HG02798 (cell line): ENCODE data around the gene MORN3.
"Not testable (repeated sequence)": the region's sequence is repeated elsewhere in the genome, so short reads cannot be mapped to it uniquely, and the experiment has no call there.

Source experiments
- ATAC-seq: cut with Tn5 transposase; IDR thresholded peaks from one replicate; pipeline ENCODE4 v1.9.1; 2021; ENCODE audit warnings: mild to moderate bottlenecking; ENCODE audit not compliant: unreplicated experiment, poor library complexity

The MORN3 gene

GRCh38 chr12:121693155-121693687 lies 23.8 kb upstream of the MORN3 start:
- no peak for ATAC-seq

- not testable (repeated sequence) for ATAC-seq
Measured at GRCh38 chr12:121692744-121693143, 23.3 kb upstream of the MORN3 start.

- no peak for ATAC-seq
Measured at GRCh38 chr12:121689430-121689829, 20.0 kb upstream of the MORN3 start.

- no peak for ATAC-seq
Measured at GRCh38 chr12:121688966-121689365, 19.5 kb upstream of the MORN3 start.

- ATAC-seq: not testable (repeated sequence)
Measured at GRCh38 chr12:121679661-121680197, 10.3 kb upstream of the MORN3 start.

- ATAC-seq: no peak
Measured at GRCh38 chr12:121678716-121679300, 9.4 kb upstream of the MORN3 start.

GRCh38 chr12:121678305-121678704 lies 8.9 kb upstream of the MORN3 start:
- ATAC-seq: no peak

- ATAC-seq: no peak
Measured at GRCh38 chr12:121676190-121676589, 6.7 kb upstream of the MORN3 start.

GRCh38 chr12:121673013-121673511 lies 3.6 kb upstream of the MORN3 start:
- peak; percentile 5 for ATAC-seq

- ATAC-seq: no peak
Measured at GRCh38 chr12:121668750-121669520, 519 bp downstream of the MORN3 start.

GRCh38 chr12:121666829-121667228 lies 2.6 kb downstream of the MORN3 start:
- ATAC-seq: not testable (repeated sequence)

GRCh38 chr12:121663610-121663929 lies 5.9 kb downstream of the MORN3 start:
- no peak for ATAC-seq

- ATAC-seq: not testable (repeated sequence)
Measured at GRCh38 chr12:121661353-121662105, 7.9 kb downstream of the MORN3 start.

- no peak for ATAC-seq
Measured at GRCh38 chr12:121657305-121658008, 12.0 kb downstream of the MORN3 start.

- ATAC-seq: no peak
Measured at GRCh38 chr12:121656122-121656521, 13.3 kb downstream of the MORN3 start.

GRCh38 chr12:121653999-121654398 lies 15.5 kb downstream of the MORN3 start:
- no peak for ATAC-seq

- no peak for ATAC-seq
Measured at GRCh38 chr12:121652767-121653497, 16.5 kb downstream of the MORN3 start.

GRCh38 chr12:121651320-121651719 lies 18.1 kb downstream of the MORN3 start:
- no peak for ATAC-seq

GRCh38 chr12:121649819-121650353 lies 19.6 kb downstream of the MORN3 start:
- no peak for ATAC-seq
